ENCODE results near the gene COG5.

COG5 gene

GRCh38 chr7:107210400-107210799 is 353.3 kb downstream of the COG5 start:
- DNase-seq, result no peak

- DNase-seq, result no peak
These were observed 354.2 kb downstream of the COG5 start for GRCh38 chr7:107209565-107209964.

- DNase-seq, result no peak
These were observed 355.2 kb downstream of the COG5 start for GRCh38 chr7:107208563-107208962.

GRCh38 chr7:107208024-107208521 is 355.6 kb downstream of the COG5 start:
- DNase-seq, result no peak

- DNase-seq, result no peak
These were observed 356.3 kb downstream of the COG5 start for GRCh38 chr7:107207459-107207858.

- no peak for DNase-seq
These were observed 357.0 kb downstream of the COG5 start for GRCh38 chr7:107206706-107207105.

- no peak for DNase-seq
These were observed 357.6 kb downstream of the COG5 start for GRCh38 chr7:107206136-107206535.

GRCh38 chr7:107203607-107204006 is 360.1 kb downstream of the COG5 start:
- DNase-seq, result no peak

GRCh38 chr7:107201795-107202450 is 361.8 kb downstream of the COG5 start:
- no peak for DNase-seq

GRCh38 chr7:107196834-107197610 is 366.7 kb downstream of the COG5 start:
- DNase-seq, result no peak

- DNase-seq, result no peak
These were observed 369.7 kb downstream of the COG5 start for GRCh38 chr7:107194052-107194451.

- DNase-seq, result no peak
These were observed 373.6 kb downstream of the COG5 start for GRCh38 chr7:107190090-107190489.

- DNase-seq, result no peak
These were observed 375.9 kb downstream of the COG5 start for GRCh38 chr7:107187774-107188173.

GRCh38 chr7:107186240-107186639 is 377.5 kb downstream of the COG5 start:
- no peak for DNase-seq

GRCh38 chr7:107185716-107186115 is 378.0 kb downstream of the COG5 start:
- no peak for DNase-seq

- DNase-seq, result no peak
These were observed 382.5 kb downstream of the COG5 start for GRCh38 chr7:107181172-107181571.

GRCh38 chr7:107180378-107180777 is 383.3 kb downstream of the COG5 start:
- peak; percentile 53 for DNase-seq

- no peak for DNase-seq
These were observed 384.2 kb downstream of the COG5 start for GRCh38 chr7:107179326-107180164.

- DNase-seq, result no peak
These were observed 389.9 kb downstream of the COG5 start for GRCh38 chr7:107173691-107174406.

- no peak for DNase-seq
These were observed 390.5 kb downstream of the COG5 start for GRCh38 chr7:107173191-107173590.

- DNase-seq, result no peak
These were observed 391.3 kb downstream of the COG5 start for GRCh38 chr7:107172276-107173032.

- DNase-seq, result no peak
These were observed 392.2 kb downstream of the COG5 start for GRCh38 chr7:107171496-107171895.

Measured in activated CD4-positive, alpha-beta T cell treated with anti-CD3 and anti-CD28 coated beads for 1 hour (primary cell).